NCI-H69 (cell line): ENCODE measurements around the gene SINHCAF.

Source experiments
- DNase-seq: peaks from one replicate; lab custom pipeline; 2025; lab: John Stamatoyannopoulos, UW

Gene SINHCAF

DNA sequence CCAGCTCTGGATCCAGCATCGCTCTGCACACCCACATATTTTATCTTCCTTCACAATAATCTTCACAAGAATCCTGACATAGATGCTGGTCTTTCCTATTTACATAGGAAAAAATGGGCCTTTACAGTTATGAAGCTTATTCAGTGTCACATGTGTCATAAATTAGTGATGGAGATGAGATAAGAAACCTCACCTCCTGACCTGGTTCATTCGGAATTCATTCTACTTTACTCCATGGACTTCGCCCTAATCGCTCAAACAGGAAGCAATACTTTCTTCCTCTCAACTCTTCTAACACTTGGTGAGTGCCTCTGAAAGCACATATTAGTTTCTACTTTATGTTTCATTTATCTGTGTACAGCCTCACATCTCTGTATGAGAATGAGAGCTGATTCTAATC is 12.0 kb upstream of the SINHCAF start:
- no peak for DNase-seq

DNA sequence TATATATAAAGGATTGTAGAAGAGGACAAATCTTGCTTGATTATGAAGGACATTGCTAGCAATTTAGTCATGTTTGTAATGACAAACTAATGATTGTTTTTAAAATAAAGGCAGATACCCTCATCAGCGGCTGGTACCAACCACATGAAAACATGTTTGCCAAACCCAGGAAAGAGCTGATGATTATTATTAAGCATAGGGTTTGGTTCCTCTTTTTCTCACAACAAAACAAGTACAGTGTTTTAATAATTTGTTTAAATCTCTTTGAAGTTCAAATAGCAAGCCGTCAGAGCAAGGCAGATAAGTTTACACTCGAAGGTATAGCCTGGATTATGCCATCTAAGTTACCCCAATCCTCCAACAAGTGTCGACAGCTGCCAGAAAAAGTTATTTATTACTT is 5.3 kb upstream of the SINHCAF start:
- no peak for DNase-seq

DNA sequence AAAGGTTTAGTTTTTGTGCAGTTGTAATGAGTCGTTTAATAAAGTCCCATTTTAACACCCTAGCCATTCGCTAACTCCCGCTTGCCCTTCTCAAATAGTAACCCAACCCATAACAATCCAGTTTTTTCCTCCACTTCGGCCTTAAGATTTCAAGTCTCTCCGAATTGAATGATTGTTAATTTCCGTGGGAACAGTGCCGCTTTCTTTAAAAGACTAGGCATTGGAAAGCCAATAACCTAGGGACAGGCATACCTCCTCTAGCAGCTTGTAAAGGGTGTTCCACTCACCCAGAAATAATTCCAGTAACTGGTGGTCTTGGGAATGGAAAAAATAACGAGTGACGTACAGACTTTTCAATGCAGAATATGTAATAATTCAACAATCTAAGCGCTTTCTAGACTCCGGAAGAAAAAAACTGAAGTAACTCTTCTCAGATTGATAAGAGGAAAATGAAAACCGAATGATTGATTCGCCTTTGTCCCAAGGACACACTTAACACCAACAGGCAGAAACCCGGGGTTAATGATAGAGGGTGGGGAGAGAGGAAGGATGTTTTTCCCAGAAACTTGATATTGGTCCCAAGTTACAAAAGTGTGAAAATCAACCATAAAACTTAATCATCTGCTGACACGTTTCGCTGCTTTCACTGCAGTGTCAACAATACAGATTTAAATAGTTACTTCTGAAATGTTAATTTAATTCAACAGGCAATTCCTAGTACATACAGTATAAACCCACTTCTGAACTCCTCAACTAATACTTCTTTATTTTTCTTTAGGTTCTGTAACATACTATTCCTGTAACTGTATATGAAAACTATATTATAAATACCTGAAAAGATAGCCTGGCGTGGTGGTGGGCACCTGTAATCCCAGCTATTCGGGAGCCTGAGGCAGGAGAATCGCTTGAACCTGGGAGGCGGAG is 1.0 kb upstream of the SINHCAF start:
- DNase-seq = peak; percentile 84

DNA sequence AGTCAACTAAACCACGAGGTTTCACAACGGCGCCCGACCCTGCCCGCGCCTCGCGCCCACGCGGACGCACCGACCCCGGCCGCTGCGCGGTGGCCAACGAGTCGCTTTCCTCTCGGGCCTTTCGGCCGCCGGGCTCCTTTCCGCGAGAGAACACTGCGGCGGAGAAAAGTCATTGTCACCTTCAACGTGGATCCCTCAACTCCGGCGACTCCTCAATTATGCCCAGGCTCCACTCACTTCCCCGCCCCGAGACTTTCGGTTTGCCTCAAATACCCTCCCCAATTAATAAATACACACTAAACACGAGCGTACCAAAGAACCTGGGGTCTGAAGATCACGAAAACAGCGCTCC is 450 bp downstream of the SINHCAF start:
- peak; percentile 97 for DNase-seq

DNA sequence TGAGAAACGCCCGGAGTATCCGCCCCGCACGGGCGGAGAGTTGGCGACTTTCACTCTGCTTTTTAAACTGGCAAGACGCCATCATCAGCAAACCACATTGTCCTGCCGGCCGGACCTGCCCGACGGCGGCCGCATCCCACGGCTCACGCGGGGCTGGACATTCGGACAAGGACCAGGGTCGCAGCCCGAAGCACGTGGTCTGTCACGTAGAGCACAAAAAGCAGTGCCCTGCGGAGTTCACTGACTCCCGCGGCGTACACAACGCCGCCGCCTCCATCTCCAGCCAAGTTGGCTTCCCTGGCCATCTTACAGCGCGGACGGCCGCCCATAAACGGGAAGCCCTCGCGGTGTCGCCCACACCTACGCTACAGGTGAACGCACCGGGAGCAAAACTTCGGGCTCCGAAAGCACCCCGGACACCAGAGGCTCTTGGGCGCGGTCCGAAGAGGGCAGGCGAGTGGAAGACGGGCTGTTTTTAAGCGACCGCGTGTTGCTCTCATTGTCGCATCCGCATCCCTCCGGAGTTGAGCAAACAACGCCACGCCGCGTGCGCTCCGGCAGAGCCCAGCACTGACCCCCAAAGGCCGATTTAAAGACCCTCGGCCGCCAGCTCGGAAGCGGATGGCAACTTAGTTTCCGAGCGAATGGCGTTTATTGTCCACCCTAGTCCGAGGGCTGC is 966 bp downstream of the SINHCAF start:
- peak; percentile 99 for DNase-seq

DNA sequence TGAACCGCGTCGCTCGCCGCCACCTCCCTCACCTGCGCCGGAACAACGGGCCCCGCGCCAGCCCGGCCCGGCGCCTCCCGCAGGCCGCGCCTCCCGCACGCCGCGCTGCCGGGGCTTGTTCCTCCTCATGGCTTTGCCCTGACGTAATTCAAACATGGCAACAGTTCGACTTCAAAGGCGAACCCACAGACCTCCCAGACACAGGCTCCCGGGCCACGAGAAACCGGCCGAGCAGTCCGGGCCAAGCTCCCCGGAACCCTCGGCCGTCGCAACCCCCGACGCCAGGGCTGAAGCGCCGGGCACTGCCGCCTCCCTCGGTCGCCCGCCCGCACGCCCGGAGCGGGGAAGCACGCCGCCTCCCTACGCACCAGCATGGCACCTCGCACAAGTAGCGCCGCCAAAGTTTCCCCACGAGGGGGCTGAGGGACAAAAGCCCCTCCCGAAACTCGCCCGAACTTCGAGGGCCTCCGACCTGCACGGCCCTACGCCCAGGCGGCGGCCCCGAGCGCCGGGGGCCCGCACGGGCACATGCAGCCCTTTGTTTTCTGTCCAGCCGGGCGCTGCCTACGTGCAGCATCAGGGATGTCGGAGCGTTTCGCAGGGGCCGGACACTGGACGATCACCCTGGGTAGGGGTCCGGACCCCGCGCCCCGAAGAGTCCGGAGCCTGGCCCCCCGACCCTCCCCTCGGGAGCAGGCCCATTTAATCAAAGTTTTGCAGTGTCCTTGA is 1.7 kb downstream of the SINHCAF start:
- DNase-seq = peak; percentile 99

DNA sequence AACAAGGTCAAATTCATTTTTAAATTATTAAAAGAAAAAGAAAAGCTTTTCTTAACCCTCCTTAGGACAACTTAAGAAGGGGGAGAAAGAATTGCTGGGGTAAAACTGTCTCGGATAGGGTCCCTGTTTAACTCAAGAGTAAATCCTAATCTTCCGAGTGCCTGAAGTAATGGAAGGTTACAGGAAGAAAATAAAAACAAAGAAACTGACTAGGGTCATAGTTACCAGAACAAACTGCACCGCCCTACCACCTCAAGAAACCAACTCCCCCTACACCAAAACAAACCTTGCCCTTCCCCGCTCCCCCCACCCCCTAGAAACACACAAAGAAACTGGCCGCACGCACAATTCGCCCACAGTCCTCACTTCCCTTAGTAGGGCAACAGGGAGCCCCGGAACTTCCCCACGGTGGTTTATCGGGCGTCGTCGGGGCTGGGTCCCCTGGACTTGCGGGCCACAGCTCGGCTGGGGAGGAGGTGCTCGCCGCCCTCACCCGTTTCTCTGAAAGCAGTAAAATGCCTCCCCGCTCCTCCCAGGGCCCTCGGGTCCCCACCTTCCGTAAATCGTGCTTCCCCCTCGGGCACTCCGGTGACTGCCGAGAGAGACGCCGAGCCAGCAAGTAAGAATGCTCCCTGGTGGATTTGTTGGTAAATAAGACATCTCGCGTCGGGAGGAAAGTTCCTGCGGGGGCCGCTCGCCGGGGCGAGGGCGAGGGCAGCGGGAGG is 2.4 kb downstream of the SINHCAF start:
- peak; percentile 99 for DNase-seq

DNA sequence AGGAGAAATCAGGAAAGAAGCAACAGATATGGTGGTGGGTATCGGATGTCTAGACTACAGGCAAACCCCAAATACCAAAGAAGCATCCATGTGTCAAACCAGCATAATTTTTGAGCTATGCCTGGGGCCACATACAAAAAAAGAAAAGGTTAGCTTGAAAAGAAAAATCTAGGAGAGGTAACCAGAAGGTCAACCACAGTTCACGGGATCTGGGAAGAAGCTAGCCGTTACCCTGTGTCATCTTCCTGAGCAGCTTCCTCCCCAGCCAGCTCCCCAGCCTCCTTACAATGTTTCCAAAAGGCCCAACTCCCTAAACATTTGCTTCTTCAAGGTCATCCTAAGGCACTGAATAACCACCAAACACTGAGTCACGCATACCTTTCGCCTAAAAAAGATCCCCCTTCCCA is 3.1 kb downstream of the SINHCAF start:
- DNase-seq = peak; percentile 87

DNA sequence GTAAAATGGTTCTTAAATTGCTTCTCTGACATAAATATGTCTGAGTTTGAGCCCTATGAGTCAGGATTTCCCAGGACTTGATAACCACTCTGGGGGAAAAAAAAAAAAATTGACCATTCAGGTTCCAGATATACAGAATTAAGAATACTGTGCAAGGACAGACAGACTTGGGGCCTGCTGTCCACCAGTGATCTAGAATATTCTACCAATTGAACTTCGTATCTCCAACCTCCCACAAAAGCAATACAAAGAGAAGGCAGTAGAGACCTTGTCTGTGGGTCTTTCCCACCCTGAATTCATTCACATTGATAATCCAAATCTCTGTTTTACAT is 4.1 kb downstream of the SINHCAF start:
- DNase-seq = no peak

DNA sequence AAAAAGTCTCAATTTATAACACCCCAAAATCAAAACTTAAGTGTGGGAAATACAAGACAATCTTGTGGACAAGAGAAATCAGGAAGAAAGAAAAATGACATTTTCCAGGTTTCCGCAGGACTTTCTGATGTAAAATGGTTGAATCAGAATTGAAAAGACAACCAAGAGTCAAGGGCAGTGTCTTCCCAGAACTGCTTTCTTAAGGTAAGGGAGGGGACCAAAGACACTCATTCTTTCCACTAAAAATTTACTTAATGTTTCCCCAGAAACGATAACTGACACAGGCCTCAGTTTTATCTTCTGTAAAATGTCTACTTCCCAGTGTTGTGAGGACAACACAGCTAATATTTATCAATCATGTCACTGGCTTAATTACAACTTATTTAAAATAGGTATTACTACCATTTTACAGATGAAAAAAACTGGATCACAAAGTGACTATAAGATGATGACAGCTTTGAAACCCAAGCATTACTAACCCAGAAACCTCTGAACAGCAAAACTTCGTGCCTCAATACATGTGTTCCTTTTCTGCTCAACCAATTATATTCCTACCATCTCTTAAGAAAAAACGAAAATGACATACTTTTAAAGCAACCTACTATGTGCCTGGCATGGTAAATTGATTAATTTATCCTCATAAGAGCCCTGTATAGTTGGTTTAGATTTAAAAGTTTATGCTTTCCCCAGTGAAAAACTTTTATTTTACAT is 4.6 kb downstream of the SINHCAF start:
- no peak for DNase-seq

DNA sequence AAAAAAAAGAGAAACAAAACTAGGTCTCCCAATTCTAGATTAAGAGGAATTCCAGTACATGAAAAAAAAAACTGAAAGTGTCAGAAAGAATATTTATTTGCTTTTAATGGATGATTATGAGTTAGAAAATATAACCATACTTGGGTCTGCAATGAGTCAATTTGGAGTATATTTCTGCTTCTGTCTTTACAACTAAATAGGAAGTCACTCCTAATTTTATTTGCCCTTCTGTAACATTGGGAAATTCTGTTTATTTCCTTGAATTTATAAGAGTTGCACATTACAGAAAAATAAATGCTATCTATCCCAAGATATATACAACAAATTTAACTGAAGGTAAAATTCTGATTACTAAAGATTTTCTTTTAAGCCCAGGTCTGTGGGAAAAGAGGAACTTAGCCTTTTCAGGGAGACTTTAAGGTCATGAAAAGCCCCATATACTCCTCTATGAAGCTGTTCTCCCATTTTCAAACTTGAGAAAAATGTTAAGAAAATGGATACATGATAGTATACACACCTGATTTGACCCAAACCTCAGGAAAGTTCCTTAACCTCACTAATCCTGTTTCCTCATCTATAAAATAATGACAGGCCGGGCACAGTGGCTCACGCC is 7.2 kb downstream of the SINHCAF start:
- no peak for DNase-seq

DNA sequence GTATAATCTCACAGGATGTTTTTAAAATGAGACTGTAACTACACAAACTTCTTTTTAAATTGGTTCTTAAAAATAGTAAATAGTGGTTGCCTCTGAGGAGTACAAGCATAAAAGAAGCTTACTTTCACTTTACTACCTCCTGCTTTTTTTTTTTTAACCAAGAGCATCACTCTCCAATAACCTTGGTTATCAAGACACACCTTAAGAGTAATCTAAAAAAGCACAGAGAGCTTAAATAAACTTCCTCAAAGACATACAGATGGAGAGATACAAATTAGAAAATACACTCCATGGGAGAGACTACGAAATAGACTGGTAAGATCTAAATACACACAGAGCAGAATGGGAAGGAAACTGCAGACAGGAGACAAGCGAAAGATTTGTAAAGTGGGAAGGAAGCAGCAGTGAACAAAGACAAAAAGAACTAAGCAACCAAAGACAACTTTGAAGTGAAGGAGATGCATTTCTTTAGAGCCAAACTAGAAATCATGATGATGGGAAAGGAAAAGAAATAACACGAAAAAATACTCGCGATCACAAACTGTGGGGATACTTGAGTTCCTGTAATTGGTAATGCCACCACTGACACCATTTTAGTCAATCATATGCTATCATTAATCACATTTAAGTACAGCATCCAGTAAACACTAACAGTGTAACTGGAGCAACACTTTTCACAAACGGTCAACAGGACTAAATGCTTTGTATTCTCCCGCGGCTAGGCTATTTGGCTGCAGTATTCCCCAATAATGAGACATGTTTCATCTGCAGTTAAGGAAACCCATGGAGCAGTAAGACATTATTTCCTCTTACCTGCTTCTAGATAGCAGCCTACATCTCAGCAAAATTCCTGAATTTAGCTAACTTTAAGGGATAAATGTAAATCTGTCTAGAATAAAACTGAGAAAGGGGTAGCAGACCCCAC is 8.2 kb downstream of the SINHCAF start:
- peak; percentile 86 for DNase-seq

DNA sequence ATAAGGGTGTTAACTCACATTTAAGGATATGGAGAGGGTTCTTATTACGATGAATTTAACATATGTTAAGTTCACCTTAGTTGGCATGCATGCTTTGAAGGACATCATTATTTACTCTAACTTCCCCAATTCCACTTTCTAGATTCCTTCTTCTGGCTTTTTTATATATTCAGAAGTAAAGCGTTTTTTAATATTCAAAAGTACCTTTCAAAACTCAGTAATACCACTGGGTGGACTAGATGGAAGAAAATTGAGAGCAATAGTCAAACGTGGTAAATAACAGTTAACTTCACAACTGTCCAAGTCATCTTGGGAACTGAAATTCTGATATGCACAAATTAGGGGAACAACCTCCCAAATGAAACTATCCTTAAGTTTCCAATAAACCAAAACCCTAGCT is 9.1 kb downstream of the SINHCAF start:
- DNase-seq = no peak

DNA sequence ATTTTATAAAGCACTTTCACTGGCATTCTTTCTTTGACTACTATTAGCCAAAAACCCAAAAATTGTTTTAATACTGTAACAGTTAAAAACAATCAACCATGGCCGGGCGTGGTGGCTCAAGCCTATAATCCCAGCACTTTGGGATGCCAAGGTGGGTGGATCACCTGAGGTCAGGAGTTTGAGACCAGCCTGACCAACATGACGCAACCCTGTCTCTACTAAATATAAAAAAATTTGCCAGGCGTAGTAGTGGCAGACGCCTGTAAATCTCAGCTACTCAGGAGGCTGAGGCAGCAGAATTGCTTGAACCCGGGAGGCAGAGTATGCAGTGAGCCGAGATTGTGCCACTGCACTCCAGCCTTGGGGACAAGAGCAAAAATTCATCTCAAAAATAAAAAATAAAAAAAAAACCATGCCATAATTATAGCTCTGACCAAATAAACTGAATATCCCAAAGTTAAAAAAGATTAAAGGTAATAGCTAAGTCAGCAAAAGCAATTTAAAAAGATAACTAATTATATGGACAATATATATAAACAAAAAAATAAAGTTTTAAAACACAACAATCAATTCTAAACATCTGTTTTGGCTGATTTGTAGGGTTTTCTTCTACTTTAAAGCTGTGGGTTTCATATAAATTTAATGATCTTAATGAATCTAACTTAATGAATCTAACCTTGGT is 10.0 kb downstream of the SINHCAF start:
- no peak for DNase-seq

DNA sequence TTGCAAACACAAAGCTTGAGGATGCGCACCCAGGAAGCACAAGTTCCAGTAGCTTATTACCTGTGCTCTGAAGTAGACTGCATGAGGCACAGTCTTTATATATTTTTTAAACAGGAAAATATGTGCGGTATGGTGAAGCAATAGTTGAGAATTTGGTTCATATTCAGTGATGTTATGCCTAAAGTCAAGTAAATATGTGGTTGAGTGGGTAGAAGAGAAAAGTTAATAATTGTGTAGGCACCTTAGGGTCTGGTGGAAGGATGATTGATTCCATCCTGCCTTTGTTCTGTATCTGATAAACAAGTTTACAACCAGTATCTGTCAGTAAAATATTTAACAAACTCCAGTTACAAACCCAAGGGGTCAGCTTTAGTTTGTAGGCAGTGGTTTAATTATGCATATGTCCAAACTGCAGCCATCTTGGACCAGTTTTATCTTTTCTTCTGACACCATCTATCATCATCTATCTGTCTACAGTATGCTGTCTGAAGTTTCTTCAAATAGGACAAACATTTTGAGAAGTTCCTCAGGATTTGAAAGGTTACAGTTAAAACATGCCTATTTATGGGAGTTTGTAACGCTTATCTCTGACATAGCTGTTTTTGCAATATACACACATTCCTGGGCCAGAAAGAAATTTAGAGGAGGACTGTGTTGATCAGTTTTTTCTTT is 10.8 kb downstream of the SINHCAF start:
- no peak for DNase-seq

DNA sequence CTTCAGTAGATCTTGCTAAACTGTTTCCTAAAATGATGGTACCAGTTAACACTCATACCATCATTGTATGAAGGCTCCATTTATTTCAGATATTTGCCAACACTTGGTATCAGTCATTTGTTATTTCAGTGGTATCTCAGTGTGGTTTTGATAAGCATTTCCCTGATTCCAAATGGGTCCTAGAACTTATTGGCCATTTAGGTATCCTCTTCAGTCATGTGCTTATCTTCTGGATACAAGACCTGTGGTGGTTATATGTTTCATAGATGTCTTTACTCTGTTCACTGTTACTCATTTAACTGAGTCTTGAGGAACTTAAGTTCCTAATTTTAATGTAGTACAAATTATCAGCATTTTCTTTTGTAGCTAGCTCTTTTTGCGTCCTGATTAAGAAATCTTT is 13.5 kb downstream of the SINHCAF start:
- no peak for DNase-seq

DNA sequence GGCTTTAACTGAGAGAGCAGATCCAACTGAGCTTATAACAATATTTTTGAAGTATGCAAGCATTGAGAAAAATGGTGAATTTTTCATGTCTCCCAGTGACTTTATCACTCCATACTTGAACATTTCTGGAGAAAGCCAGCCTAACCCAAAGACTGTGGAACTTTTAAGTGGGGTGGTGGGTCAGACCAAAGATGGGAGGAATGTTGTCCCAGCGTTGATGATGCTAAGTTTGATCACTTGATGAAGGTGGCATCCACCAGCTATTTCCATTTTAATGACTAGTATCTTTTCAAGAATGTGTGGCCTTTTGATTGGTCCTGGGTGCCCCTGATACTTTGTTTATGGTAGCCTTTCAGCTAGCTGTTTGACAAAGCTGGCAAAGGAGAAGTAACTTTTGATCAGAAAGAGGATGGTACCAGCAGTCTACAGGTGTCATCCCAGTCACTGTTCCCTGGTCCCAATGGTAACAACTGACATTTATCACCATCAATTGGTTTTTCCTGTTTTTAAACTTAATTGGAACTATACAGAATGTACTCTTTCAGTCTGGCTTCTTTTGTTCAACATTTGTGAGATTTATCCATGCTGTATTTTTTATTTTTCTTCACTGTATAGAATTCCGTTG is 14.2 kb downstream of the SINHCAF start:
- no peak for DNase-seq

DNA sequence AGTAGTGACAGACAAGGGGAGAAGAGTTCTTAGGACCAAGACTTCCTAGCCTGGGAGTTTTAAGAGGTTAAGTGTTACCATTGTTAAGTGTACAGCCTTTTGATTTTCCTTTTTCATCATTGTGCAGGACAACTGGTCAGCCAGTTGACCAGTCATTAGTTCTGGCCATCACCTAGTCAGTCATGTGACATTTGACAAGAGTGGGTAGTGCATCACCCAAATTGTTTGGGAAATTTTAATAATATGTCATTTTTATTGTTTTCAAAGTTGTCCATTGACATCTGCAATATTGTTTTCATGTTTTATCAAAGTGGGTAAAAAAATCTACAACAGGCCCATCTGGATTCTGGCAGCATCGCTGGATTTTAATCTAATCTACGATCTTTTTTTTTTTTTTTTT is 15.5 kb downstream of the SINHCAF start:
- no peak for DNase-seq

DNA sequence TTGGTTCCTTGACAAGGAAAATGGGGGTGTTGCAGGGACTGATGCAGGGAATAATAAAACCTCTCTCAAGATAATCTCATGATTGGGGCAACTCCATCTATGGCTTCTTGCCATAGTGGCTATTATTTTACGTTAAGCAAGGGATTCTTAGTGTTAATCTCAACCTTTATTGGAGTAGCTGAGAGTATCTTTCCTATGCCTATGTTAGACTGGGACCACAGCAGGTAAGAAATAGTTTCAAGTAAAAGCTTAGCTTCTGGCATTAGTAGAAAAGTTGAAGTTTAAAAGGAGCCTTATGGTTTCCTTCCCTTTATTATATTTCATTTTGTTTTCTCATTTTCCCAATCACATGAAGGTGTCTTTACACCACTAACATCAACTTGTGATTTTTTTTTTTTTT is 16.7 kb downstream of the SINHCAF start:
- no peak for DNase-seq
